Limb (tissue), 2 donors: ENCODE data around the gene PLA2G6.

Source experiments
- DNase-seq, 2 donors: peaks; one replicate each; pipeline ENCODE4 v3.0.0-alpha.2; 2016; ENCODE audit errors: extremely low spot score in 2 of 2

Gene PLA2G6

DNA sequence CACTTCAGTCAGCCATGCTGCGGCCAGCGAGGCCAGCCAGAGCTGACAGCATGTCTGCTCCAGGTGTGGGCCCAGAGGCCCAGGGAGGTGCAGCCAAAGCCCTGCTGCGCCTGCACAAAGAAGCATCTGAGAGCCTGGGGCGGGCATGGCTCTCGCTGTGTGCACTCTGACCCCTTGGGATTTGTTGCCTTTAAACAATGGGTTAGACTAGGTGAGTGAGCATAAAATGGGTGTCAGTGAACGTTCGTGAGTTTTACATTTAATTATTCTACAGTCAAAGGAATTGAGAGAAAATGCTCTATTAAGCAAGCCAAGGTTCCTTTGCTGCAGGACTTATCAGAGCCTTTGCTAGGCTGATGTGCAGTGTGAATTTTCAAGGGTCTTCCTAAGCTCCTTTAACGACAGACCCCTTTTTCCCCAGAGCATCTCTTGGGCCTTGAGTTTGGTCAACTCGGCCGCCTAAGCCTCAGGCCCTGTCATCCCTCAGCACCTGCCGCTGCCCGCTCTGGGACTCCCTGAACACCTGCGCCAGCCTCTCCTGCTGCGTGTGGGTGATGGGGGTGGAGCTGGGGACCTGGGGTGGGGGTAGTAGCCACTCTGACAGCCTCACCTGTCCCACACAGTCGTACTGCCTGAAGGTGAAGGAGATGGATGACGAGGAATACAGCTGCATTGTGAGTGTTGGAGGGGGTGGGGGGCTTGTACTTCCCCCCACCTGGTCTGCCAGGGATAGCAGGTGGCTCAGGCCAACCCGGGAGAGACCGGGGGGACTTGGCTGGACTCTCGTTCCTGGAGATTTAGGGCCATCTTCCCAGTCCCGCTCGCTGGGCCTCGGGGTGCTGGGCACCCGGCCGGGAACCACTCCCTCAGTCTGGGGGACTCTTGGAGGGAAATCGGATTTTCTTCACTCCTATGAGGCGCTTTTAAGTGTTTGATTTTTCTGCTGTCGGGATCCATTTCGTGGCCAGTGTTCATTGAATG lies 108.2 kb downstream of the PLA2G6 start:
- peak in 1 of 2 donors; percentile 21 for DNase-seq

- DNase-seq: peak in 1 of 2 donors; percentile 21
Measured at GRCh38 chr22:38072322-38073149, 109.1 kb downstream of the PLA2G6 start.

DNA sequence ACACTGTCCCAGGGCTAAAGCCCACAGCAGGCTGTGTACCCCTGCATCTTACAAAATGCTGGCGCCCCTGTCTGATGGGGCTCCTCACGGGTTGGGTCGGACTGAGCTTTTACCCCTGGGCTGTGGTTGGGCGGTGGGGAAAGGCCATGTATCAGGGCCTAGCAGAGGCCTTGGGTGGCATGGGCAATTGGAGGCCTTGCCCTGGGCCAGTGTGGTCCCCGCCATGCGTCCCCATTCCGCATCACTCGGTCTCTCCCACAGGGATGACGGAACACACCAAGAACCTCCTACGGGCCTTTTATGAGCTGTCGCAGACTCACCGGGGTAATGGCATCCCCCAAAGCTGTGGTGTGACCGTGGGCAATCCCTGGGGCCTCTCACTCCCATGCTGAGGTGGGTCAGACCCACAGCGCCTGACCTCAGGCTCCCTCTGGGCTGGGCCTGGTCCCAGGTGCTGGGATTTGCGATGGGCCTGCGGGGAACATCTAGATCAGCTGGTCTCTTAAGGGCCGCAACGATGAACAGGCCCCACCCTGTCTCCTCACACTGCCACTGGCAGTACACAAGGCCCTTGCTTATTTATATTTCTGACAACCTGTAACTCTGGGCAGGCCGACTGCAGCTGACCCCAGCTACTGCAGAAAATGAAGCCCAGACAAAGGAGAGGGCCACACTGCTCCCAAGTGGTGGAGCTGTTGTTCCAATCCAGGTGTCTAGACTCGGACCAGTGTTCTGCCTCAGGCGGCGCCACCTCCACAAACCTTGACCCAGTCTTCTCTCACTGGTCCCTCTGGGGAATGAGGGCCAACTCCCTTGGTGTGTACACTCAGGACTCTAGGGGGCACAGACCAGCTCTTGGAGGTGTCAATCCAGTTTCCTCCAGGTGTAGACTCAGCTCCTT lies 110.0 kb downstream of the PLA2G6 start:
- peak in 1 of 2 donors; percentile 17 for DNase-seq

DNA sequence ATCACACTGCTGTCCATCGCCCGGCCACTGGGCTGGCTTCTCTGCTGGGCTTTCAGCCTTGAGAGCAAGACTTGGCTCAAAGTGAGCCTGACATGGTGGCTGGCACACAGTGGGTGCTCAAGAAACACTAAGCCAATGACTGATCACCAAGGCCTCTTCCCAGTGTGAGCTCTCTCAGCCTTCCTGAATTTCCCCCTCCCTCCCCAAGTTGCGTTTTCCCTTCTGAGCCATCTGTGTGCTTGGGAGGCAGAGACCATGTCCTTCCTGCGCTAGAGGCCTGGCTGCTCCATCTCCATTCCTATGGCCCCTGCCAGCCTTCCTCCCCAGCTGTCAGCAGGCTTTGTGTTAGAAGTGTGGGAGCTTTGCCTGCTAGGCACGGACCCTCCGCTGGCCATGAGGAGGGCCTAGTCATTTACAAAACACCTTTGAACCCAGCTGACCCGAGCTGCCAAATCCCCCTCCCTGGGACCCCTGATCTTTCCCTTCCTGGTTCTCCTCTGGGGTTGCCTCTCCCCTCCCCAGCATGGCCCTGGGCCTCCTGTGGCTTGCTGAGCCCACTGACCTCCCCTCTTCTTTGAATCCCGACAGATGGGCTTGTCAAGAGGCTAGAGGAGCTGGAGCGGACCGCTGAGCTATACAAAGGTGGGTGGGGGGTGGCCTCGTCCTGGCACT lies 111.2 kb downstream of the PLA2G6 start:
- peak in 1 of 2 donors; percentile 29 for DNase-seq

DNA sequence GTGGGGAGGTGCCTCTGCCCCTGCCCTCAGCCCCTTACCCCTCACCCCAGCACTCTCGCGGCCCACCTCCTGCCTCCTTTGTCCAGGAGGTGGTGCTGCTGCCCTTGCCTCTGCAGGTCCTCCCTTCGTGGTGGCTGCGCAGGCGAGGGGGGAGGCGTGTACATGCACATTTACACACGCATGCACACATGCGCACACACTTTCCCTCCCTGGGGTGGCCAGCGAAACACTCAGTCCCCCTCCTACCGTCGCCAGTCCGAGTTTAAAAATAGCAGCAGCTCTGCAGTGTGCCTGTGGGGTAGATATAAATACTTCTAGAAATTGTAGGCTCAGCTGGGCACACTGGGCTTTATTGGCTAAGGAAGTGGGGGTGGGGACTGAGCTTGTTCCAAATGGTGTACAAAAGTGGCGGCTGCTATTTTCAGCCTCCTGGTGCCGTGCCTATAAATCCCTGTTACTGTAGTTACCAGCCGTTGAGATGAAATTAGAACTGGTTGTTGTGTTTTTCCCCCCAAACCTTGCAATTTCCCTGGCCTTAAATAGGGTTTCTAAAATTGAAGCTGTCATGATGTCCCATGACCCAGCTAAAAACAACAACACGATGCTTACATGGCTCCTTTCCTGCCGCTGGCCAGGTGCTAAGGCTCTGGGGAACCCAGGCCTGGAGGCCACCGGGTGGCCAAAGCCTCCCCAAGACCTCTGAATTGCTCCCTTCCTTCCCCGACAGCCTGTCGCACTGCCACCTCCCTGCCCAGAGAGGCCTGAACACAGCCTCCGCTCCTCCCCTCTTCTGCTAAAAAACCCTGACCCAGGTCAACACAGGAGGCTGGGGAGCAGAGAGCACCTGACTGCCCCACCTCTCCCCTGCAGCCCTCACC lies 112.0 kb downstream of the PLA2G6 start:
- peak; percentile 68 to 80 for DNase-seq

DNA sequence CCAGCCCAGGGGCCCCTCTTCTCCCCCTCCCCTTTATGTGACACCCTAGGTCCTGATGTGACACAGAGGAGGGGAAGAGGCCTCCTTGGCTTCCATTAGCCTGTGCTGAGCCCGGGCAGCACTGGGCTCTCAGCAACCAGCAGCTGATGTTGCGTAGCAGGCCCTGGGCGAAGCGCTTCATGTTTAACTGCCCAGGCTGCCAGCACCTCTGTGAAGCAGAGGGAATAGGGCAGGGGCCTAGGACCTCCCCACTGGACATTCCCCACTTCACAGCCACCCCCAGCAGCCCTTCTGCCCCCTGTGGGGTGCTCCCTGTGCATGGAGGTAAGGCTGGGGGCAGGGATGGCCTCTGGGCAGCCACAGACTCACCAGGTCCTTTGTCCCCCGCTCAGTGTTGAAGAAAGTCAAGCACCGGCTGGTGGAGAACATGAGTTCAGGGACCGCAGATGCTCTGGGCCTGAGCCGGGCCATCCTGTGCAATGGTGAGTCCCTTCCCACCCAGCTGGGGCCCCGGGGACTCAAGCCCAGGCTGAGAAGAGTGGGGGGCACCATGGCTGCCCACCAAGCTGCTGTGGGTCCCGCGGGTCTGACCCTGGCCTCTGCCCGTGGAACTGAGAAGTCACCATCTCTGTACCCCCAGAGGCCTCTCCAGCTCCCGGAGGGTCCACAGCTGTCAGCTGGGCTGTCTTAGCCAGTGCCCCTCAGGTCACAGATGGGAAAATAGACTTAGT lies 112.8 kb downstream of the PLA2G6 start:
- DNase-seq: no peak

GRCh38 chr22:38067761-38068360 lies 113.8 kb downstream of the PLA2G6 start:
- peak in 1 of 2 donors; percentile 23 for DNase-seq

GRCh38 chr22:38067028-38067415 lies 114.6 kb downstream of the PLA2G6 start:
- DNase-seq: peak in 1 of 2 donors; percentile 20

GRCh38 chr22:38066381-38067027 lies 115.1 kb downstream of the PLA2G6 start:
- DNase-seq: no peak

DNA sequence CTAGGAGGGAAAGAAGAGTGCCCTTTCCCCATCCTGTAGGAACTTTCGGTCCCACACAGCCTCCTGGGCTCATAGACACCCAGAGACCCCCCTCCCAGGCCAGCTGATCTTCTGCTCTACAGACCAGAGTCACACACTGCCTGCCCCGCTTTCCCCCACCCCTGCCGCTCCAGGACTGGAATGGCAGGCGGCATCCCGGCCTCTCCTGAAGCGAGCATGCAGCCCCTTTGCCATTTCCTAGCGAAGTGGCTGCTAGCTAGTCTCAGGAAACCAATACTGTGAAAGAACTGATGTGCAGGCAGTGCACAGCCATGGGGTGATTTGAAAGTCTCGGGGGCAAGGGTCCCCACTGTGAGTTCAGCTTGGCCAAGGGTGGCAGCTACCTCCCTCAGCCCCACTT lies 116.1 kb downstream of the PLA2G6 start:
- peak in 1 of 2 donors; percentile 14 for DNase-seq

DNA sequence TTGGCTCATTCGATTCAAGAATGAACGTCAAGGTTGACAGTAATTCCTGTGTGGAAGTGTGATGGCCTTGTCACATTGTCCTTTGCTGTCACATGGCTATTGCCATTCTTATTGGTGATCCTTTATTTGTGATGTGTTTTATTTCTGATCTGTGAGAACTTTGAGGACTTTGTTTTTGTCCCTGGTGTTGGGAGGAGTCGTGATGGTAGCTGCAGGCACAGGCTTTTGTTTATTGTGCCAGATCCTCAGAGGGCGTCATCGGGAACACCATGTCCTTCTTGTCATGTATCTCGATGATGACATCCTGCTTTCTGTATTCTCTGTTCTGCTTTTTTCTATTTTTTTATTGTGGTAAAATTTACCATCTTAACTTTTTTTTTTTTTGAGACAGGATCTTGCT lies 118.8 kb downstream of the PLA2G6 start:
- no peak for DNase-seq
